Hair follicle dermal papilla cell (primary cell): ENCODE results near the gene RGPD3. TPM values are rescaled to one million over a fixed set of nuclear protein-coding genes. Genes with fewer than 3 reads are reported as not detected.

Experiments
- total RNA-seq: library from RNA; depleted of rRNA; stranded (reverse); fragments of >200 nt; gene quantifications from 2 replicates; pipeline ENCODE4 v1.2.3, GENCODE V29; 2012

Gene RGPD3
- 0.32 and 0.49 TPM in 2 replicates for total RNA-seq

DNA sequence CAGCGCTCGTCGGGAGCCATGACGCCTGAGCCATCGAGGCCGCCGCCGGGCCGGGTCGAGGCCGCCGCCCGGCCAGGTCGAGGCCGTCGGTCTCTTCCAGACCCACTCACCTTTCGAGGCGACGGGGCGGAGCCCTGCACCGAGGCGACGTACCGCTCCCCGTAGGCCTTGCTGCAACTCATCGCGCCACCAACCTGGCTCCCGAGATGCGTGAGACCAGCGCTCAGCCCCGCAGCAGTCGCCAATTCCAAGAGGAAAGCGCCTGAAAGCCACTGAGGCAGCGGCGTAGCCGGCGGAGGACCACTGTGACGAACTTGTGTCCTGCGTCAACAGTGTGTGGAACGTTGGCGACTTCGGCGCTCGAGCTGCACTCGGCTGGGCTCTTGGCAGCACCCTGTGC, at the start of gene RGPD3:
Gene RGPD3, minus strand, starts transcription at position 307 of the 400 bp plus-strand sequence. Its CDS starts 125 bp downstream, at position 182.

DNA sequence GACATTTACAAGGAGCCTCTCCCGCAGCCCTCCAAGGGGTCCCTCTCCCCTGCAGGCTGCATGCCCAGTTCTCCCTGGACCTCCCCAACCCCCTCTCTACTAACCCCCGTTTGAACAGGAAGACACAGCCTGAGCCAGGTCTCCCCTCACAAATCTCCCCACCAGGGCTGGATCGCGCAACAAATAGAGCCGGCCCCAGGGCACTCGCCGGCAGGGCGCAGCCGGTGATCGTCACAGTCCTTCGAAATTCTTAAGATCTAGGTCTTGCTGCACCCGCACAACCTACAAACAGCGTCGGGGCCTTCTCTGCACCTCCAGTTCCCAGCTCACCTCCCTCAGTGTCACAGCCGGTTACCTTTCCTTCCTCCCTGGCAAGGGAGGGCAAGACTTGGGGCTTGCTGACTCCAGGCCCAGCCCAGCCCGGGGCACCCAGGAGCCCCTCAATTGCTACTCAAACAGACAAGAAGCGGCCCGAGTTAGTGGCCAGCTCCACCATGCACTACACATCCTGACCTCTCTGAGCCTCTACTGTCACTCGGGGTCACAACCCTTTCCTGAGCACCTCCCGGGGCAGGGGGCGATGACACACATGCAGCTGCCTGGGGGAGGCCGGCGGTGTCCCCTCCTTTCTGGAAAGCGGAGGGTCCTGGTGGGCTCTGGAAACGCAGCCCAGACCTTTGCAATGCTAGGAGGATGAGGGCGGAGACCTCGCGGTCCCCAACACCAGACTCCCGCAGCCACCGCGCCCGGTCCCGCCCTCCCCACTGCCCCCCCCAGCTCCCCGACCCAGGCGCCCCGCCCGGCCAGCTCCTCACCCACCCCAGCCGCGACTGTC, 18.6 kb upstream of the RGPD3 start, which contains the start of gene CD8B2:
Gene CD8B2, plus strand, starts transcription at position 814 of the 835 bp plus-strand sequence. CDS start 63 bp downstream, outside the sequence.

Other genes with a start within 250 kb of the RGPD3 start
- not detected in 2 replicates for gene CD8B2, start 19.0 kb upstream of the RGPD3 start, total RNA-seq